Right lobe of liver (tissue), 4 donors: Measurements from ENCODE around the gene CSNK1G3.

ENCODE experiments used
- CTCF ChIP-seq, 4 donors: fragments of 200-600 bp in 3 of 4; fragments of 450-650 bp in 1 of 4; IDR thresholded peaks; one replicate each; pipeline versions ENCODE4 v1.5.1 to v1.8.0; 2016 to 2022; ENCODE audit warnings: antibody characterized with exemption in 4 of 4, mild to moderate bottlenecking in 2 of 4
- POLR2A ChIP-seq: fragments of 450-650 bp; IDR thresholded peaks from one replicate; pipeline ENCODE4 v1.6.1; 2017; ENCODE audit warnings: antibody characterized with exemption, mild to moderate bottlenecking
- donor health status: DM: no; HTN: no; CAD: no.
- donor health status: DM: no; HTN: no; CAD: no.
- donor health status: DM: no; HTN: yes; CAD: no.

- TF ChIP-seq CTCF (IDR thresholded peaks at IDR 0.05) (no peak), POLR2A (no peak)
These were observed 87.2 kb downstream of the CSNK1G3 start for GRCh38 chr5:123599171-123599570.
